OCI-LY1 (cell line): ENCODE data around the gene NCKIPSD.
"Not testable (repeated sequence)": the region's sequence is repeated elsewhere in the genome, so short reads cannot be mapped to it uniquely, and the experiment has no call there.

ENCODE experiments used
- H2AFZ ChIP-seq: fragments of 200-600 bp; sonication (generic), shearing (Covaris generic); 2 replicates; pipeline ENCODE4 v1.6.0; 2014; ENCODE audit warnings: antibody characterized with exemption, mild to moderate bottlenecking, low read length
- H3F3A ChIP-seq: fragments of 200-600 bp; sonication (generic), shearing (Covaris generic); 2 replicates; pipeline ENCODE4 v1.6.0; 2014; ENCODE audit warnings: mild to moderate bottlenecking, antibody characterized with exemption, low read length, moderate library complexity; ENCODE audit not compliant: insufficient read depth
- H3K27ac ChIP-seq: fragments of 200-600 bp; sonication (generic); 2 replicates; pipeline ENCODE4 v1.5.1; 2014; ENCODE audit warnings: low read length, mixed run types, mild to moderate bottlenecking, low read depth; ENCODE audit not compliant: poor library complexity, severe bottlenecking
- H3K27me3 ChIP-seq: fragments of 200-600 bp; sonication (generic); 2 replicates; pipeline ENCODE4 v1.6.0; 2014; ENCODE audit warnings: antibody characterized with exemption, mild to moderate bottlenecking, low read length, moderate library complexity; ENCODE audit not compliant: insufficient read depth
- H3K36me3 ChIP-seq: fragments of 200-600 bp; sonication (generic); 2 replicates; pipeline ENCODE4 v1.6.1; 2014; ENCODE audit warnings: mild to moderate bottlenecking, antibody characterized with exemption, low read length, moderate library complexity, mixed read lengths; ENCODE audit not compliant: insufficient read depth
- H3K4me1 ChIP-seq: fragments of 200-600 bp; sonication (generic); 2 replicates; pipeline ENCODE4 v1.5.1; 2014; ENCODE audit warnings: mild to moderate bottlenecking, low read length, moderate library complexity; ENCODE audit not compliant: insufficient read depth, severe bottlenecking
- H3K4me2 ChIP-seq: fragments of 200-600 bp; sonication (generic), shearing (Covaris generic); 2 replicates; pipeline ENCODE4 v1.6.1; 2014; ENCODE audit warnings: low read length
- H3K4me3 ChIP-seq: fragments of 200-600 bp; sonication (generic); 2 replicates; pipeline ENCODE4 v1.5.1; 2014; ENCODE audit warnings: low read length, low read depth, mild to moderate bottlenecking, mixed read lengths; ENCODE audit not compliant: poor library complexity, severe bottlenecking
- H3K79me2 ChIP-seq: fragments of 200-600 bp; shearing (Covaris generic); 2 replicates; pipeline ENCODE4 v1.6.1; 2016; ENCODE audit warnings: mixed run types, low read length, mixed read lengths; ENCODE audit not compliant: insufficient read depth
- H3K9ac ChIP-seq: fragments of 200-600 bp; sonication (generic), shearing (Covaris generic); 2 replicates; pipeline ENCODE4 v1.6.1; 2014; ENCODE audit warnings: mild to moderate bottlenecking, low read length, mixed read lengths
- H3K9me2 ChIP-seq: fragments of 200-600 bp; sonication (generic), shearing (Covaris generic); 2 replicates; pipeline ENCODE4 v1.6.1; 2014; ENCODE audit warnings: low read depth, mild to moderate bottlenecking, low read length, mixed read lengths
- H3K9me3 ChIP-seq: fragments of 200-600 bp; shearing (Covaris generic); 2 replicates; pipeline ENCODE4 v1.6.1; 2014; ENCODE audit warnings: low read length, mixed read lengths
- H4K20me1 ChIP-seq: fragments of 200-600 bp; sonication (generic), shearing (Covaris generic); 2 replicates; pipeline ENCODE4 v1.6.0; 2016; ENCODE audit warnings: mild to moderate bottlenecking, low read length; ENCODE audit not compliant: insufficient read depth
- EZH2 ChIP-seq: fragments of 200-600 bp; sonication (generic), shearing (Covaris generic); IDR thresholded peaks from 2 replicates; pipeline ENCODE4 v1.8.0; 2017; ENCODE audit warnings: borderline replicate concordance, mixed run types, mild to moderate bottlenecking, antibody characterized with exemption, low read length, moderate library complexity, mixed read lengths
- TF ChIP-seq, protein P1 (sequence below): fragments of 200-600 bp; sonication (generic), shearing (Covaris generic); IDR thresholded peaks from 2 replicates; pipeline ENCODE4 v1.5.1; 2017; ENCODE audit warnings: mild to moderate bottlenecking, antibody characterized with exemption, low read length, moderate library complexity, mixed read lengths

The NCKIPSD gene

DNA sequence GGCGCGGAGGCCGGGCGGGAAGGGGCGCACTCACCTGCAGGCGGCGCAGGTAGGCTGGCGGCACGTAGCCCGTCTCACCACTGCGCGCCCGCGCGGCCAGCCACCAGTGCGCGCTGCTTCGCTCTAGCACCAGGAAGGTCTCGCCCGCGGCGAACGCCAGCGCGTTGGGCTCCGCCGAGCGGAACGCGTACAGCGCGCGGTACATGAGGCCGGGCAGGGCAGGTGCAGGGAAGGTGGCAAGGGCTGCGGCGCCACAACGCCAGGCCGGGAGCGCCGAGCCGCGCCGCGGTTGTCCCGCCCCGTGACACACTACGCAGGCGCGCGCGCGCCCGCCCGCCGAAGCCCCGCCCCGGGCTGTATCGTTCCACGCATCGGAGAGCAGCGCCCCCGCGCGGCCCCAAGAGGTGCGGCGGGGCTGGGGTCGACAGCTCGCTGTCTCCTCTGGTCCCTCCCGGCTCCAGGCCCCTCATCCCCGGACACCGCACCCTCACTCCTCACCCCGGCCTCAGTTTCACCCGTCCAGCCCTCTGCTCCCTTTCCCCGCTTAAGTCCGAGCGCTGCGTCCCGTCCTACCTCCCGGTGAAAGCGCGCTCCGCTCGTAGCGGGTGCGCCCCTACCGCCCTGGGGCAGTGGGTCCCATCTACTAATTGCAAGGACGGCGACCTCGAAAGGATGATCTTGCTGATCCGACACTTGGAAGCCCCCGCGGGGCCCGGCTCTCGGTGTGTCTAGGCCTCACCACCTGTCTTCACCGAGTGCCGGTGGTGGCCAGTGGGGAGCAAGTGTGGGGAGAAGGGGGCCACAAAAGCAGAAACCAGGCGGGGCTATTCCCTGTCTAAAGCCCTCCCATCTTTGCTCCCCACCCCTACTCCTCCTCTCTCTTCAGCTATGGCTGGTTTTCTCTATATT is at the start of gene NCKIPSD:
TSS of gene NCKIPSD (minus strand) at position 313 of the 909 bp plus-strand sequence. CDS start at position 205, 108 bp downstream.
- Histone ChIP-seq H3K9me3 (no peaks in the 10 kb centered on the region), H4K20me1 (no peaks in the 10 kb centered on the region), H3K36me3 (peaks cover 56% of the 10 kb centered on the region), H3K27ac (peak within 1 kb of the TSS; percentile 83), H3K4me3 (peak within 1 kb of the TSS; percentile 72), H3K4me2 (peak within 1 kb of the TSS; percentile 99), H3K4me1 (peaks cover 24% of the 10 kb centered on the region), H2AFZ (no peak within 1 kb of the TSS), H3K79me2 (peaks cover 7% of the 10 kb centered on the region), H3K27me3 (no peaks in the 10 kb centered on the region), H3K9ac (peak within 1 kb of the TSS; percentile 77), H3K9me2 (no peaks in the 10 kb centered on the region), H3F3A (peaks cover 10% of the 10 kb centered on the region; the same call in 1 of the 2 replicates)
- TF ChIP-seq, protein P1, sequence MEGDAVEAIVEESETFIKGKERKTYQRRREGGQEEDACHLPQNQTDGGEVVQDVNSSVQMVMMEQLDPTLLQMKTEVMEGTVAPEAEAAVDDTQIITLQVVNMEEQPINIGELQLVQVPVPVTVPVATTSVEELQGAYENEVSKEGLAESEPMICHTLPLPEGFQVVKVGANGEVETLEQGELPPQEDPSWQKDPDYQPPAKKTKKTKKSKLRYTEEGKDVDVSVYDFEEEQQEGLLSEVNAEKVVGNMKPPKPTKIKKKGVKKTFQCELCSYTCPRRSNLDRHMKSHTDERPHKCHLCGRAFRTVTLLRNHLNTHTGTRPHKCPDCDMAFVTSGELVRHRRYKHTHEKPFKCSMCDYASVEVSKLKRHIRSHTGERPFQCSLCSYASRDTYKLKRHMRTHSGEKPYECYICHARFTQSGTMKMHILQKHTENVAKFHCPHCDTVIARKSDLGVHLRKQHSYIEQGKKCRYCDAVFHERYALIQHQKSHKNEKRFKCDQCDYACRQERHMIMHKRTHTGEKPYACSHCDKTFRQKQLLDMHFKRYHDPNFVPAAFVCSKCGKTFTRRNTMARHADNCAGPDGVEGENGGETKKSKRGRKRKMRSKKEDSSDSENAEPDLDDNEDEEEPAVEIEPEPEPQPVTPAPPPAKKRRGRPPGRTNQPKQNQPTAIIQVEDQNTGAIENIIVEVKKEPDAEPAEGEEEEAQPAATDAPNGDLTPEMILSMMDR, result peak; percentile 64
- no peak for TF ChIP-seq EZH2

DNA sequence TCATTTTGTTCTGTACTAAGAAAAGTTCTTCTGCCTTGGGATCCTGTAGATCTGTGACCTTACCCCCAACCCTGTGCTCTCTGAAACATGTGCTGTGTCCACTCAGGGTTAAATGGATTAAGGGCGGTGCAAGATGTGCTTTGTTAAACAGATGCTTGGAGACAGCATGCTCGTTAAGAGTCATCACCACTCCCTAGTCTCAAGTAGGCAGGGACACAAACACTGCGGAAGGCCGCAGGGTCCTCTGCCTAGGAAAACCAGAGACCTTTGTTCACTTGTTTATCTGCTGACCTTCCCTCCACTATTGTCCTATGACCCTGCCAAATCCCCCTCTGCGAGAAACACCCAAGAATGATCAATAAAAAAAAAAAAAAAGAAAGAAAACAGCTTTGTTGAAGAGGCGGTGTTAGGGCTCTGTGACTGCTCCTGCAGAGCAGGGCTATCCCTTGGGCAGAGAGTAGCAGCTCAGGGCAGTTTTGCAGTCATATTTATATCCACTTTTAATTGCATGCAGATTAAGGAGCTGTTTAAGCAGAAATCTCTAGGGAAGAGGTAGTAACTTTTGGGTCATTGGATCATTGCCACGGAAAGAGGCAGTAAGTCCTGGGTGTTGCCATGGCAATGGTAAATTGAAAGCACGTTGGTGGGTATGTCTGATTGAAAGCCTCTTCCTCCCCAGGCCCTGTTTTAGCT is 49.5 kb upstream of the NCKIPSD start:
- not testable (repeated sequence) for H3K36me3 ChIP-seq, H3K27me3 ChIP-seq, H3K4me2 ChIP-seq, H2AFZ ChIP-seq, H3K4me1 ChIP-seq, H3K9me2 ChIP-seq, H3K79me2 ChIP-seq, H4K20me1 ChIP-seq, H3K4me3 ChIP-seq, H3K9ac ChIP-seq, H3F3A ChIP-seq, H3K9me3 ChIP-seq, H3K27ac ChIP-seq

- H3K27me3 ChIP-seq, H4K20me1 ChIP-seq, H3K4me3 ChIP-seq: not testable (repeated sequence)
These were observed 48.8 kb upstream of the NCKIPSD start for GRCh38 chr3:48734541-48734940.

GRCh38 chr3:48733752-48734518 is 48.2 kb upstream of the NCKIPSD start:
- H3K27me3 ChIP-seq, H3K9me2 ChIP-seq, H2AFZ ChIP-seq, H4K20me1 ChIP-seq, H3K79me2 ChIP-seq, H3K27ac ChIP-seq, H3K4me2 ChIP-seq, H3K4me1 ChIP-seq, H3F3A ChIP-seq, H3K9me3 ChIP-seq, H3K9ac ChIP-seq, H3K36me3 ChIP-seq, H3K4me3 ChIP-seq: not testable (repeated sequence)

More at GRCh38 chr3:48734541-48734940, 48.8 kb upstream of the NCKIPSD start:
- not testable (repeated sequence) for H3K9ac ChIP-seq, H3K4me1 ChIP-seq, H3F3A ChIP-seq, H3K27ac ChIP-seq, H3K36me3 ChIP-seq, H3K9me3 ChIP-seq, H3K9me2 ChIP-seq, H3K79me2 ChIP-seq, H2AFZ ChIP-seq, H3K4me2 ChIP-seq
